Cardiac muscle cell (in vitro differentiated cells and primary cell): ENCODE results near the gene KCNAB2. TPM values are rescaled to one million over a fixed set of nuclear protein-coding genes. Genes with fewer than 3 reads are reported as not detected.

Source experiments
- DNase-seq, 2 donors: peaks; one replicate each; pipeline versions ENCODE4 v3.0.0 to v3.0.0-alpha.2; 2010 to 2017; ENCODE audit warnings: low read depth in 1 of 2, low spot score in 1 of 2
- H3K27ac ChIP-seq: fragments of 200-600 bp; sonication (generic); 2 replicates; pipeline ENCODE4 v1.5.1; 2016
- H3K27me3 ChIP-seq: fragments of 200-600 bp; sonication (generic); 2 replicates; pipeline ENCODE4 v1.6.0; 2016; ENCODE audit warnings: control low read depth
- H3K36me3 ChIP-seq: fragments of 200-600 bp; sonication (generic); 2 replicates; pipeline ENCODE4 v1.5.1; 2016; ENCODE audit warnings: control low read depth
- H3K4me1 ChIP-seq: fragments of 200-600 bp; sonication (generic); 2 replicates; pipeline ENCODE4 v1.8.1; 2017; ENCODE audit warnings: low read depth, mild to moderate bottlenecking, mixed run types
- H3K4me3 ChIP-seq: fragments of 200-600 bp; sonication (generic); 2 replicates; pipeline ENCODE4 v1.5.1; 2016; ENCODE audit warnings: mild to moderate bottlenecking
- H3K9me3 ChIP-seq: fragments of 200-600 bp; sonication (generic); 2 replicates; pipeline ENCODE4 v1.5.1; 2017; ENCODE audit warnings: low read depth, mild to moderate bottlenecking, control low read depth
- polyA plus RNA-seq: library from polyadenylated mRNA; unstranded; fragments of >200 nt; fragmentation: Nextera tagmentation; extraction: Ambion mirVana; gene quantifications from 2 replicates; pipeline ENCODE4 v1.2.1, GENCODE V29; 2016
- total RNA-seq: library from RNA; depleted of rRNA; stranded (reverse); fragments of >200 nt; gene quantifications from 2 replicates; pipeline ENCODE4 v1.2.3, GENCODE V29; 2016
- TF ChIP-seq, protein P1 (sequence below): IDR thresholded peaks from 2 replicates; pipeline ENCODE4 v1.5.1; 2012; ENCODE audit warnings: low read depth, mild to moderate bottlenecking, low read length

The KCNAB2 gene
- total and polyA plus RNA-seq, 2 experiments from 2014 or later: 5.5 to 10.8 TPM

GRCh38 chr1:5999711-6000443, 45.8 kb upstream of the KCNAB2 start:
- Histone ChIP-seq H3K27ac (peak overlapping the region; percentile 60), H3K9me3 (no peaks in the 10 kb centered on the region), H3K36me3 (no peaks in the 10 kb centered on the region), H3K4me1 (peaks cover 29% of the 10 kb centered on the region), H3K4me3 (no peak overlapping the region), H3K27me3 (no peaks in the 10 kb centered on the region)
- DNase-seq: no peak
- TF ChIP-seq, protein P1, sequence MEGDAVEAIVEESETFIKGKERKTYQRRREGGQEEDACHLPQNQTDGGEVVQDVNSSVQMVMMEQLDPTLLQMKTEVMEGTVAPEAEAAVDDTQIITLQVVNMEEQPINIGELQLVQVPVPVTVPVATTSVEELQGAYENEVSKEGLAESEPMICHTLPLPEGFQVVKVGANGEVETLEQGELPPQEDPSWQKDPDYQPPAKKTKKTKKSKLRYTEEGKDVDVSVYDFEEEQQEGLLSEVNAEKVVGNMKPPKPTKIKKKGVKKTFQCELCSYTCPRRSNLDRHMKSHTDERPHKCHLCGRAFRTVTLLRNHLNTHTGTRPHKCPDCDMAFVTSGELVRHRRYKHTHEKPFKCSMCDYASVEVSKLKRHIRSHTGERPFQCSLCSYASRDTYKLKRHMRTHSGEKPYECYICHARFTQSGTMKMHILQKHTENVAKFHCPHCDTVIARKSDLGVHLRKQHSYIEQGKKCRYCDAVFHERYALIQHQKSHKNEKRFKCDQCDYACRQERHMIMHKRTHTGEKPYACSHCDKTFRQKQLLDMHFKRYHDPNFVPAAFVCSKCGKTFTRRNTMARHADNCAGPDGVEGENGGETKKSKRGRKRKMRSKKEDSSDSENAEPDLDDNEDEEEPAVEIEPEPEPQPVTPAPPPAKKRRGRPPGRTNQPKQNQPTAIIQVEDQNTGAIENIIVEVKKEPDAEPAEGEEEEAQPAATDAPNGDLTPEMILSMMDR: no peak

- Histone ChIP-seq H3K4me1 (peaks cover 29% of the 10 kb centered on the region), H3K27ac (peak overlapping the region; percentile 60), H3K9me3 (no peaks in the 10 kb centered on the region), H3K27me3 (no peaks in the 10 kb centered on the region), H3K36me3 (no peaks in the 10 kb centered on the region), H3K4me3 (no peak overlapping the region)
- TF ChIP-seq, protein P1: no peak
- peak in 1 of 2 donors; percentile 61 for DNase-seq
Observed at GRCh38 chr1:6000444-6001288, 45.0 kb upstream of the KCNAB2 start.

- Histone ChIP-seq H3K9me3 (no peaks in the 10 kb centered on the region), H3K4me1 (peaks cover 33% of the 10 kb centered on the region), H3K27ac (no peak overlapping the region), H3K27me3 (no peaks in the 10 kb centered on the region), H3K4me3 (no peak overlapping the region), H3K36me3 (no peaks in the 10 kb centered on the region)
- DNase-seq: no peak
- TF ChIP-seq, protein P1: no peak
Observed at GRCh38 chr1:6001992-6002576, 43.6 kb upstream of the KCNAB2 start.

DNA sequence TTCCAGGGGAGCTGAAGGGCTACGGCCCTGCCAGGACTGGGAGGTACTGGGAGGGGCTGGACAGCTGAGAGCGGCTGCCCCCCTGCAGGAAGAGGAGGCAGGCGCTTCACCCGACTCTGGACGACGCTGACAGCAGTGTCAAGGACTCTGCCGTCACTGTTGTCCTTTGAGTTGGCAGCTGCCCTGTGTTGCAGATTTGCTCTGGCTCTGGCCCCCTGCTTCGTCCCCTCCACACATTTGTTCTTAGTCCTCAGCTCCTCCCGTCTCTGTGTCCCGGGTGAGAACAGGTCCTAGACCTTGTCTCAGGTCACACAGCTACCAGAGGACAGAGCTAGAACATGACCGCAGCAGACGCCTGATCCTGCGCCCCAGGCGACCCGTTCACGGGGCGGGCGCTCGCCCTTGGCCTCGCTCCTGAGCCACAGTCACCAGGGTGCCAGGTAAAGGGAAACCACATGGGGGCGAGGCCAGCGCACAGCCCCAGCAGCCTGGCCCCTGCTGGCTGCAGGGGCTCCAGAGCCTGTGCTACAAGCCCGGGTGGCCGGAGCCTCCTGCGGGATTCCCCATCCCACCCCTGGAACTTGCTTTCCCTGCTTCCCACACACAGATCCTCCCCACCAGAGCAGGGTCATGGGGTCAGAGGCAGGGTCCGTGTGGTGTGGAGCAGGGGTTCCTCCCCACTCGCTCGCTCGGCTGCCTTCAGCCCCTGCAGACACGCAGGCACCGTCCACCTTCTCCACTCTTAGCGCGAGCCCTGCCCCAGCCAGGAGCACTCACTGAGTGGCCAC, 42.8 kb upstream of the KCNAB2 start:
- Histone ChIP-seq H3K27ac (no peak overlapping the region), H3K27me3 (no peaks in the 10 kb centered on the region), H3K4me3 (no peak overlapping the region), H3K9me3 (no peaks in the 10 kb centered on the region), H3K36me3 (no peaks in the 10 kb centered on the region), H3K4me1 (peaks cover 34% of the 10 kb centered on the region)
- TF ChIP-seq, protein P1: no peak
- DNase-seq: no peak
